ENCODE data around the gene STXBP5L. TPM values are rescaled to one million over a fixed set of nuclear protein-coding genes. Genes with fewer than 3 reads are reported as not detected.
"Not testable (repeated sequence)": the region's sequence is repeated elsewhere in the genome, so short reads cannot be mapped to it uniquely, and the experiment has no call there.

Gene STXBP5L
- total RNA-seq, 1 experiment from 2014 or later, result not detected

DNA sequence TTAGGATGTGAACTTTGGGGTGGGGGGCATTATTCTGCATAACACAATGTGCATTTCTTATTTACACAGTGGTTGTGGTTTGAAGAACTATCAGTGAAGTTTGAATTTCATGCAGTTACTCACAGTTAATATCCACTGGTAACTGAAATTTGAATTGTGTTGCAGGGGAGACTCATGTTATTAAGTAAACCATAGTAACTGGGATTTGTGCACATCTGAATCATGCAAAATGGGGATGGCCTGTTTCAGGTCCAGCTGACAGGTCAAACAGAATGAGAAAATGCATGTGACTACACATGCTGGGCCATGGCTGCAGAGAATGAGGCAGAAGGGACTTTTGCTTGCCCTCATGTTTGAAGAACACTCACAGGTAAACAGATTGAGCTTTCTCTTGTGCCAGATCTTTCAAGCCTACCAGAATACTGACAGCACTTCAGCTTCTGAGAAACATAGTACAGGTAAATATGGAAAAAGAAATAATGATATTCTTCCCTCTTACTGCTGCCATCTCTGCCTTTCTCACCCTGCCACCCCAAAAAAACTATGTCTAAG, 522.7 kb downstream of the STXBP5L start:
- no peak for DNase-seq (ENCODE audit: low spot score)

DNA sequence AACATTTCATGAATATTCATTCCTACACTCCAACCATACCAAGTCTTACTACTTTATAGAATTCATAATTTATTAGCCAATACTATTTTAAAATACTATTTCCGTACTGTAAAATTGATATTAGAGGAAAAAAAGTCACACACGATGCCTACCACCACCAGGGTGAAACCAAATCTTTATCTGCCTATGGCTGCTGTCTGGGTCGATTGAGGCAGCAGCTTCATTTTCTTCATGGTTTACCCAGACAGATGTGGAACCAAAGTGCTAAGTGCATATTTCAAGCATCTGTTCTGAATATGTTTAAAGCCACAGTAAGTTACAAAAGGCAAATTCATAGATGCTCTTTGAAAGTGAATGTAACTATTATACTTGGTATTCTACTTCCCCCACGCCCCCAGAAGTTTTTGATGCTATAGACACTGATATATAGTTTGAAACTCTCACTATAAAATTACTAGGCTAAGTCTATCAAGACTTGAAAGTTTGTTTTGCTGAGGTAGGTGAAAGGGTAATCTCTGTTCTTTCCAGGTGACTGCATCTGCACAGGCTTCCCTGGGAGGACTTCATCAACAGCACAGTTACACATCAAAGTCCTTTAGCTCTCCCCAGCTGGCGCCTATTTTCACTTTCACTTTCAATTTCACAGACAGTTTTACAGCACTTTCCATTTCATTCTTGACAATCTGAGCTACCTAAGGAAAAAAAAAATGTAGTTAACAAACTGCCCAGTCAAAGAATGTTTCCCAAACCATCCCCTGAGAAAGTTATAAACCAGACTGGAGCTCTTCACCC, 523.9 kb downstream of the STXBP5L start:
- peak; percentile 57 for DNase-seq (ENCODE audit: low spot score)

- no peak for DNase-seq (ENCODE audit: low spot score)
Measured at GRCh38 chr3:121436074-121436473, 528.1 kb downstream of the STXBP5L start.

GRCh38 chr3:121436641-121437040, 528.6 kb downstream of the STXBP5L start:
- no peak for DNase-seq (ENCODE audit: low spot score)

DNA sequence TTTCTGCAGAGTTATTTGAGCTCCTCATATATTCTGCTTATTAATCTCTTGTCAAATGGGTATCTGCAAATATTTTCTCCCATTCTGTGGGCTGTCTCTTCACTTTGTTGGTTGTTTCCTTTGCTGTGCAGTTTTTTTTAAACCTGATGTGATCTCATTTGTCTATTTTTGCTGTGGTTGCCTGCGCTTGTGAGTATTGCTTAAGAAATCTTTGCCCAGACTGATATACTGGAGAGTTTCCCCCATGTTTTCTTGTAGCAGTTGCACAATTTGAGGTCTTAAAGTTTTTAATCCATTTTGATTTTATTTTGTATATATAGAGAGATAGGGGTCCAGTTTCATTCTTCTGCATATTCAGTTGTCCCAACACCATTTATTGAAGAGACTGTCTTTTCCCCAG, 535.5 kb downstream of the STXBP5L start:
- no peak for DNase-seq (ENCODE audit: low spot score)

DNA sequence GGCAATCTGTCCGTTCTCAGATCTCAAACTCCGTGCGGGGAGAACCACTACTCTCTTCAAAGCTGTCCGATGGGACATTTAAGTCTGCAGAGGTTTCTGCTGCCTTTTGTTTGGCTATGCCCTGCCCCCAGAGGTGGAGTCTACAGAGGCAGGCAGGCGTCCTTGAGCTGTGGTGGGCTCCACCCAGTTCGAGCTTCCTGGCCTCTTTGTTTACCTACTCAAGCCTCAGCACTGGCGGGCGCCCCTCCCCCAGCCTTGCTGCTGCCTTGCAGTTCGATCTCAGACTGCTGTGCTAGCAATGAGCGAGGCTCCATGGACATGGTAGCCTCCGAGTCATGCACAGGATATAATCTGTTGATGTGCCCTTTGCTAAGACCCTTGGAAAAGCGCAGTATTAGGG, 543.7 kb downstream of the STXBP5L start:
- not testable (repeated sequence) for DNase-seq (ENCODE audit: low spot score)

DNA sequence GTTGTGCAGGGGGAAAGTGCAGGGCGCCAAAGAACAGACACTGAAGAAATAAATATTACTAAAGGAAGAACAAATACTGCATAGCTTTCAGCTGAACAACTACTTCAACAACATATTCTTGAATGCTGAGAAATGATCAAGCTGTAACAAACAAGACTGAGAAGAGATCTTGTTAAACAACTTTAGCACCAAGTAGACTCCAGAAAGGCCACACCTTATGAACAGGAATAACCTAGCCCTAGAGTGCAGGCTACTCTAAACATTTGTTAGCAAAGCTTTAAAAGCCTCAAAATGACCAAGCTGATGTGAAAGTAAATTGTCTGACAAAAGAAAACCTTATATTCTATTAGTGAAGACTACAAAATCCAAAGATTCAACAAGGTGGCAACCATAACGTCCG, 554.6 kb downstream of the STXBP5L start:
- DNase-seq (ENCODE audit: low spot score), result no peak

DNA sequence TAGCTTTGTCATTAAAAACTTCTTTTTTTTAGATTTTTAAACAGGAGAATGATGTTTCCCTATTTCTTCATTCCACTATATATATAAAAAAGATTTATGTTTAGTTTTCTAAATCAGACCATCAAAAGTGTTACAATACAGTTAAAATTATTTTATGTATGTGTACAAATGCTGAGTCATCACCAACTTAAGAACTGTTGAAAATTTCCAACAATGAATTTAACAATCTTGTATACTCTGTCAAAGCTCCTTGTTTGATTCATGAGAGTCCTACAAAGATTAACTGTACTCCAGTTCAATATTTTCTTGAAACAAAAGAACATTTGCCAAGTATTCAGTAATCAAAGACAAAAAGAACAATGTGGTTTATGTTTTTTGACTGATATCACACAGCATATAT, 555.7 kb downstream of the STXBP5L start:
- no peak for DNase-seq (ENCODE audit: low spot score)

- no peak for DNase-seq (ENCODE audit: low spot score)
Measured at GRCh38 chr3:121467085-121467484, 559.1 kb downstream of the STXBP5L start.

- no peak for DNase-seq (ENCODE audit: low spot score)
Measured at GRCh38 chr3:121473001-121473400, 565.0 kb downstream of the STXBP5L start.

Small RNA genes lying within 50 kb of the gene (small RNA-seq; reads per million reads assigned to genes)
- gene MIR5682, result not detected

Other genes with a start within 250 kb of the STXBP5L start
- 17.6 and 20.7 TPM in 2 replicates for gene HGD, start 226.0 kb upstream of the STXBP5L start, total RNA-seq (2014; rRNA removed; shearing (Covaris generic))
- 6.8 and 13.3 TPM in 2 replicates for gene RABL3, start 165.7 kb upstream of the STXBP5L start, total RNA-seq (2014; rRNA removed; shearing (Covaris generic))
- gene GTF2E1, start 165.5 kb upstream of the STXBP5L start, total RNA-seq (2014; rRNA removed; shearing (Covaris generic)), result 7.3 and 8.9 TPM in 2 replicates